Muscle of arm (tissue), 12 donors: ENCODE results near the gene ANO10. TPM values are rescaled to one million over a fixed set of nuclear protein-coding genes. Genes with fewer than 3 reads are reported as not detected.
"Not testable (repeated sequence)": the region's sequence is repeated elsewhere in the genome, so short reads cannot be mapped to it uniquely, and the experiment has no call there.

Source experiments
- DNase-seq: peaks from one replicate; pipeline ENCODE4 v3.0.0-alpha.2; 2013
- polyA plus RNA-seq, 12 donors: library from polyadenylated mRNA; unstranded; fragments of 120-200 nt; gene quantifications; one replicate each; pipeline ENCODE4 v1.2.1, GENCODE V29; 2013; ENCODE audit not compliant: insufficient read length in 12 of 12

Gene ANO10
- polyA plus RNA-seq, 12 donors, result 15.1 to 30.8 (median 22.2) TPM; not detected in 1

GRCh38 chr3:43584043-43584826 lies 37.6 kb downstream of the ANO10 start:
- no peak for DNase-seq

- DNase-seq, result no peak
Measured at GRCh38 chr3:43583481-43583880, 38.3 kb downstream of the ANO10 start.

GRCh38 chr3:43582866-43583265 lies 38.9 kb downstream of the ANO10 start:
- no peak for DNase-seq

- DNase-seq, result no peak
Measured at GRCh38 chr3:43581343-43581742, 40.5 kb downstream of the ANO10 start.

GRCh38 chr3:43580181-43580580 lies 41.6 kb downstream of the ANO10 start:
- no peak for DNase-seq

- no peak for DNase-seq
Measured at GRCh38 chr3:43573576-43573975, 48.2 kb downstream of the ANO10 start.

- not testable (repeated sequence) for DNase-seq
Measured at GRCh38 chr3:43565661-43566341, 56.0 kb downstream of the ANO10 start.

- no peak for DNase-seq
Measured at GRCh38 chr3:43559961-43560360, 61.9 kb downstream of the ANO10 start.

- no peak for DNase-seq
Measured at GRCh38 chr3:43558171-43558570, 63.6 kb downstream of the ANO10 start.

- no peak for DNase-seq
Measured at GRCh38 chr3:43549626-43550290, 72.1 kb downstream of the ANO10 start.

- peak; percentile 51 for DNase-seq
Measured at GRCh38 chr3:43544277-43544676, 77.5 kb downstream of the ANO10 start.

GRCh38 chr3:43542328-43543043 lies 79.3 kb downstream of the ANO10 start:
- DNase-seq, result no peak

GRCh38 chr3:43540624-43541023 lies 81.2 kb downstream of the ANO10 start:
- DNase-seq, result no peak

- DNase-seq, result no peak
Measured at GRCh38 chr3:43539321-43539720, 82.5 kb downstream of the ANO10 start.

GRCh38 chr3:43537225-43537624 lies 84.6 kb downstream of the ANO10 start:
- no peak for DNase-seq

GRCh38 chr3:43534675-43535074 lies 87.1 kb downstream of the ANO10 start:
- no peak for DNase-seq

GRCh38 chr3:43533009-43533408 lies 88.8 kb downstream of the ANO10 start:
- no peak for DNase-seq

- no peak for DNase-seq
Measured at GRCh38 chr3:43531835-43532234, 90.0 kb downstream of the ANO10 start.

- no peak for DNase-seq
Measured at GRCh38 chr3:43528498-43529099, 93.2 kb downstream of the ANO10 start.

GRCh38 chr3:43526956-43527355 lies 94.9 kb downstream of the ANO10 start:
- DNase-seq, result no peak

- no peak for DNase-seq
Measured at GRCh38 chr3:43525941-43526607, 95.7 kb downstream of the ANO10 start.
